ENCODE data around the gene HINT2.

The HINT2 gene

GRCh38 chr9:35814841-35815543, at the start of gene HINT2:
HINT2 (minus strand) TSS chr9:35815042; CDS start chr9:35814979, 63 bp downstream.
- DNase-seq (ENCODE audit: low read depth) = peak; percentile 100

- DNase-seq (ENCODE audit: low read depth) = no peak
Observed at GRCh38 chr9:35863583-35863982, 48.7 kb upstream of the HINT2 start.

GRCh38 chr9:35862328-35862727, 47.5 kb upstream of the HINT2 start:
- DNase-seq (ENCODE audit: low read depth) = no peak

GRCh38 chr9:35861161-35861897, 46.5 kb upstream of the HINT2 start:
- DNase-seq (ENCODE audit: low read depth) = no peak

- no peak for DNase-seq (ENCODE audit: low read depth)
Observed at GRCh38 chr9:35859990-35860339, 45.1 kb upstream of the HINT2 start.

GRCh38 chr9:35859310-35859989, 44.6 kb upstream of the HINT2 start:
- DNase-seq (ENCODE audit: low read depth) = no peak

- DNase-seq (ENCODE audit: low read depth) = no peak
Observed at GRCh38 chr9:35858458-35858857, 43.6 kb upstream of the HINT2 start.

- DNase-seq (ENCODE audit: low read depth) = no peak
Observed at GRCh38 chr9:35856882-35857281, 42.0 kb upstream of the HINT2 start.

- DNase-seq (ENCODE audit: low read depth) = no peak
Observed at GRCh38 chr9:35856206-35856605, 41.4 kb upstream of the HINT2 start.

- DNase-seq (ENCODE audit: low read depth) = no peak
Observed at GRCh38 chr9:35854091-35854762, 39.4 kb upstream of the HINT2 start.

GRCh38 chr9:35852876-35853865, 38.3 kb upstream of the HINT2 start:
- DNase-seq (ENCODE audit: low read depth) = no peak

- no peak for DNase-seq (ENCODE audit: low read depth)
Observed at GRCh38 chr9:35852267-35852815, 37.5 kb upstream of the HINT2 start.

GRCh38 chr9:35847792-35848572, 33.1 kb upstream of the HINT2 start:
- peak; percentile 86 for DNase-seq (ENCODE audit: low read depth)

- DNase-seq (ENCODE audit: low read depth) = no peak
Observed at GRCh38 chr9:35845824-35846771, 31.3 kb upstream of the HINT2 start.

GRCh38 chr9:35844628-35845270, 29.9 kb upstream of the HINT2 start:
- DNase-seq (ENCODE audit: low read depth) = peak; percentile 90

GRCh38 chr9:35842795-35843194, 28.0 kb upstream of the HINT2 start:
- DNase-seq (ENCODE audit: low read depth) = no peak

- no peak for DNase-seq (ENCODE audit: low read depth)
Observed at GRCh38 chr9:35842020-35842745, 27.3 kb upstream of the HINT2 start.

GRCh38 chr9:35841645-35841900, 26.7 kb upstream of the HINT2 start:
- no peak for DNase-seq (ENCODE audit: low read depth)

All from iris pigment epithelial cell (primary cell).